ENCODE results near the gene ATP2A2. TPM values are rescaled to one million over a fixed set of nuclear protein-coding genes. Genes with fewer than 3 reads are reported as not detected.
"Not testable (repeated sequence)": the region's sequence is repeated elsewhere in the genome, so short reads cannot be mapped to it uniquely, and the experiment has no call there.

The ATP2A2 gene
- total RNA-seq, 2 experiments from 2014 or later, result 144 to 193 TPM

GRCh38 chr12:110373962-110374611 lies 93.0 kb downstream of the ATP2A2 start:
- Mint-ChIP-seq H3K27me3 (no peaks in the 10 kb centered on the region), H3K27ac (no peak overlapping the region), H3K36me3 (peaks cover 33% of the 10 kb centered on the region), H3K4me3 (no peak overlapping the region), H3K9me3 (ENCODE audit: low read depth) (no peaks in the 10 kb centered on the region), H3K4me1 (no peaks in the 10 kb centered on the region)
- DNase-seq, result no peak
- CTCF ChIA-PET, result interaction anchor here (1.8 kb wide), 1 partner anchor 57 kb away, joined by 5 read pairs; no protein-coding TSS in a partner anchor
- ATAC-seq, result no peak

- H3K36me3 Mint-ChIP-seq, result peaks cover 51% of the 10 kb centered on the region
- ATAC-seq; H3K27ac Mint-ChIP-seq; H3K4me3 Mint-ChIP-seq; H3K4me1 Mint-ChIP-seq; H3K9me3 Mint-ChIP-seq (ENCODE audit: low read depth); DNase-seq; H3K27me3 Mint-ChIP-seq: not testable (repeated sequence)
- CTCF ChIA-PET, result interaction anchor here (1.8 kb wide), 1 partner anchor 53 kb away, joined by 7 read pairs; no protein-coding TSS in a partner anchor
Measured at GRCh38 chr12:110378131-110378790, 97.2 kb downstream of the ATP2A2 start.

- Mint-ChIP-seq H3K4me1 (peaks cover 8% of the 10 kb centered on the region), H3K27me3 (no peaks in the 10 kb centered on the region), H3K4me3 (no peak overlapping the region), H3K9me3 (ENCODE audit: low read depth) (no peaks in the 10 kb centered on the region), H3K27ac (peak overlapping the region; percentile 21), H3K36me3 (peaks cover 49% of the 10 kb centered on the region)
- DNase-seq (no peak), ATAC-seq (no peak)
- CTCF ChIA-PET, result interaction anchor here (0.7 to 1.8 kb wide), 4 partner anchors 18 to 300 kb away, joined by 3 to 7 read pairs (median 3); no protein-coding TSS in a partner anchor
Measured at GRCh38 chr12:110379197-110379596, 98.2 kb downstream of the ATP2A2 start.

- H3K36me3 Mint-ChIP-seq, result peaks cover 50% of the 10 kb centered on the region
- no peak overlapping the region for H3K27ac Mint-ChIP-seq
- H3K4me1 Mint-ChIP-seq, result peaks cover 13% of the 10 kb centered on the region
- H3K9me3 Mint-ChIP-seq (ENCODE audit: low read depth), result no peaks in the 10 kb centered on the region
- no peaks in the 10 kb centered on the region for H3K27me3 Mint-ChIP-seq
- H3K4me3 Mint-ChIP-seq, result no peak overlapping the region
- ATAC-seq (no peak), DNase-seq (no peak)
- CTCF ChIA-PET, result interaction anchor here (0.9 to 1.8 kb wide), 3 partner anchors 17 to 282 kb away, joined by 3 to 7 read pairs (median 3); no protein-coding TSS in a partner anchor
Measured at GRCh38 chr12:110379631-110380030, 98.6 kb downstream of the ATP2A2 start.

DNA sequence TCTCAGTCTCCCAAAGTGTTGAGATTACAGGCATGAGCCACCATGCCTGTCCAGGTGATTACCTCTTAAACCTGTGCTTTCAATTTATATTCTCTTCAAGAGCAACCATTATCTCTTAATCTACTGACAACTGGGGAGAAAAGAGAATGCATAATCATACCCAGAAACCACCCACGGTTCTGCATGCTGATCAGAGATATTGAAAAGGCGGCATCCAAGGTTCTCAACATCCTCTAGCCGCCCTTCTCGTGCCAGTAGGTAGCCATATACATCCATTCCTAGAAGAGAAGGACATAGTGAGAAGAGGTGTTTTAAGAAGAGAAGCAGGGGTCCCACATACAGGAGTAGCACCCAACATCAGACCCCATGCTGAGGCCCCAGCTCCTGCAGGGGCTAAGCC lies 101.6 kb downstream of the ATP2A2 start:
- CTCF ChIA-PET, result no interaction called here
- H3K36me3 Mint-ChIP-seq, result peaks cover 56% of the 10 kb centered on the region
- no peaks in the 10 kb centered on the region for H3K9me3 Mint-ChIP-seq (ENCODE audit: low read depth)
- ATAC-seq (peak; percentile 25), DNase-seq (no peak)
- no peaks in the 10 kb centered on the region for H3K27me3 Mint-ChIP-seq
- H3K27ac Mint-ChIP-seq, result no peak overlapping the region
- H3K4me3 Mint-ChIP-seq, result no peak overlapping the region
- peaks cover 23% of the 10 kb centered on the region for H3K4me1 Mint-ChIP-seq

Other genes starting within 250 kb of the ATP2A2 start
- gene C12orf76, start 232.7 kb upstream of the ATP2A2 start, total RNA-seq, result 10 to 100 TPM; 14.8 to 17.3 TPM
- gene IFT81, start 156.9 kb upstream of the ATP2A2 start, total RNA-seq, result 1 to 10 TPM; 1.4 to 2.2 TPM
- gene ANAPC7, start 122.5 kb downstream of the ATP2A2 start, total RNA-seq, result 10 to 100 TPM; 55.3 to 74.9 TPM
- gene ARPC3, start 169.1 kb downstream of the ATP2A2 start, total RNA-seq, result 100 to 1,000 TPM; 369 to 418 TPM
- 10 to 100 TPM; 25.8 to 34.6 TPM for gene GPN3, start 187.0 kb downstream of the ATP2A2 start, total RNA-seq
- gene FAM216A, start 187.6 kb downstream of the ATP2A2 start, total RNA-seq, result 10 to 100 TPM; 23.1 to 24.8 TPM
- 100 to 1,000 TPM; 126 to 132 TPM for gene VPS29, start 220.9 kb downstream of the ATP2A2 start, total RNA-seq
- 1 to 10 TPM; 1.8 to 2.2 TPM for gene RAD9B, start 221.1 kb downstream of the ATP2A2 start, total RNA-seq

Data from activated CD8-positive, alpha-beta memory T cell treated with anti-CD3 and anti-CD28 coated beads, Interleukin-2, amount 10 ng/mL, durations not matched to agents 7 days and 5 days (primary cell).